Mesenchymal stem cell (in vitro differentiated cells and primary cell): ENCODE data around the gene RNF126.
A peak's percentile ranks its signal among the peaks of the same experiment; 100 is the strongest.

Source experiments
- DNase-seq: peaks from one replicate; pipeline ENCODE4 v3.0.0-alpha.2; 2013
- H2AFZ ChIP-seq: one replicate; pipeline ENCODE4 v1.6.1; 2013; ENCODE audit warnings: low read depth, mild to moderate bottlenecking, control low read depth, inconsistent platforms, low read length, moderate library complexity
- H2AK5ac ChIP-seq: 2 replicates; pipeline ENCODE4 v1.6.1; 2013; ENCODE audit warnings: low read length, moderate library complexity, mild to moderate bottlenecking, inconsistent platforms; ENCODE audit not compliant: severe bottlenecking
- H2BK120ac ChIP-seq: one replicate; pipeline ENCODE4 v1.6.1; 2013; ENCODE audit warnings: low read depth, mild to moderate bottlenecking, inconsistent platforms, low read length, moderate library complexity
- H2BK12ac ChIP-seq, 2 experiments: one replicate each; pipeline ENCODE4 v1.6.1; 2013; ENCODE audit warnings: inconsistent platforms in 2 of 2, low read length in 2 of 2, mild to moderate bottlenecking in 2 of 2, moderate library complexity in 2 of 2, control low read depth in 1 of 2
- H2BK15ac ChIP-seq: one replicate; pipeline ENCODE4 v1.6.1; 2013; ENCODE audit warnings: mild to moderate bottlenecking, low read depth, inconsistent platforms; ENCODE audit not compliant: poor library complexity, severe bottlenecking
- H2BK5ac ChIP-seq: 2 replicates; pipeline ENCODE4 v1.6.1; 2013; ENCODE audit warnings: low read depth, mild to moderate bottlenecking, low read length, control low read depth, inconsistent platforms; ENCODE audit not compliant: poor library complexity, severe bottlenecking
- H3K14ac ChIP-seq, 2 experiments: one replicate each; pipeline ENCODE4 v1.6.1; 2013; ENCODE audit warnings: inconsistent platforms in 2 of 2, low read length in 2 of 2, control low read depth in 1 of 2, mild to moderate bottlenecking in 1 of 2, moderate library complexity in 1 of 2
- H3K18ac ChIP-seq, 2 experiments: one replicate each; pipeline ENCODE4 v1.6.1; 2013; ENCODE audit warnings: inconsistent platforms in 2 of 2, low read length in 2 of 2, control low read depth in 1 of 2, low read depth in 1 of 2, mild to moderate bottlenecking in 1 of 2
- H3K23ac ChIP-seq, 2 experiments: one replicate each; pipeline ENCODE4 v1.6.1; 2013; ENCODE audit warnings: inconsistent platforms in 2 of 2, low read length in 2 of 2, mild to moderate bottlenecking in 2 of 2, moderate library complexity in 2 of 2, control low read depth in 1 of 2
- H3K27ac ChIP-seq: 2 replicates; pipeline ENCODE4 v1.5.1; 2013; ENCODE audit warnings: mild to moderate bottlenecking, moderate library complexity, low read length, control low read depth, inconsistent platforms; ENCODE audit not compliant: poor library complexity, severe bottlenecking
- H3K27me3 ChIP-seq, 2 experiments: 2 replicates each; pipeline versions ENCODE4 v1.6.1 to v1.7.0; 2013; ENCODE audit warnings: low read length in 2 of 2, mild to moderate bottlenecking in 2 of 2, moderate library complexity in 2 of 2, control low read depth in 1 of 2, inconsistent platforms in 1 of 2; ENCODE audit not compliant: control insufficient read depth in 1 of 2, insufficient read depth in 1 of 2
- H3K36me3 ChIP-seq, 2 experiments: 2 replicates each; pipeline versions ENCODE4 v1.6.1 to v1.7.0; 2013; ENCODE audit warnings: low read length in 2 of 2, control low read depth in 1 of 2, inconsistent platforms in 1 of 2, low read depth in 1 of 2, mild to moderate bottlenecking in 1 of 2; ENCODE audit not compliant: insufficient read depth in 2 of 2, control insufficient read depth in 1 of 2
- H3K4ac ChIP-seq, 2 experiments: one replicate each; pipeline ENCODE4 v1.6.1; 2013; ENCODE audit warnings: inconsistent platforms in 2 of 2, low read length in 2 of 2, mild to moderate bottlenecking in 2 of 2, moderate library complexity in 2 of 2, control low read depth in 1 of 2, low read depth in 1 of 2
- H3K4me1 ChIP-seq: 2 replicates; pipeline ENCODE4 v1.6.1; 2013; ENCODE audit warnings: low read depth, low read length, control low read depth; ENCODE audit not compliant: control insufficient read depth, insufficient read depth
- H3K4me2 ChIP-seq: 2 replicates; pipeline ENCODE4 v1.6.1; 2013; ENCODE audit warnings: low read length, mild to moderate bottlenecking, inconsistent platforms; ENCODE audit not compliant: poor library complexity, severe bottlenecking
- H3K4me3 ChIP-seq, 2 experiments: 2 replicates each; pipeline versions ENCODE4 v1.5.1 to v1.7.0; 2013; ENCODE audit warnings: low read length in 2 of 2, mild to moderate bottlenecking in 2 of 2, control low read depth in 1 of 2, low read depth in 1 of 2; ENCODE audit not compliant: insufficient read depth in 1 of 2
- H3K79me1 ChIP-seq: replicated peaks from 2 replicates; pipeline ENCODE4 v1.6.1; 2013; ENCODE audit warnings: mild to moderate bottlenecking, control low read depth, low read length, inconsistent platforms; ENCODE audit not compliant: poor library complexity, severe bottlenecking
- H3K9ac ChIP-seq: 2 replicates; pipeline ENCODE4 v1.7.0; 2013; ENCODE audit warnings: mild to moderate bottlenecking, low read length, moderate library complexity
- H3K9me3 ChIP-seq: 2 replicates; pipeline ENCODE4 v1.7.0; 2013; ENCODE audit warnings: mild to moderate bottlenecking, low read length; ENCODE audit not compliant: control insufficient read depth
- H4K8ac ChIP-seq: one replicate; pipeline ENCODE4 v1.6.1; 2013; ENCODE audit warnings: inconsistent platforms, mild to moderate bottlenecking, low read length, moderate library complexity
- H4K91ac ChIP-seq: one replicate; pipeline ENCODE4 v1.6.1; 2013; ENCODE audit warnings: mild to moderate bottlenecking, low read length, inconsistent platforms
- WGBS: methylation state at CpG from one replicate; pipeline ENCODE4 v1.1.7; 2013; ENCODE audit warnings: mixed read lengths; 5-methylcytosine and 5-hydroxymethylcytosine counted together

RNF126 gene

GRCh38 chr19:625257-625656 is 37.8 kb downstream of the RNF126 start:
- 96% methylated on average over 4 of the region's 5 CpGs for WGBS
- Histone ChIP-seq H3K4me3 (no peak overlapping the region), H3K9ac (no peak overlapping the region), H3K4ac (no peak overlapping the region), H2AK5ac (no peak overlapping the region), H3K4me2 (no peak overlapping the region), H4K91ac (peak overlapping the region; percentile 44), H4K8ac (no peak overlapping the region), H3K79me1 (peaks cover 19% of the 10 kb centered on the region), H3K36me3 (peaks cover 35 to 64% of the 10 kb centered on the region in 2 experiments), H2BK12ac (no peak overlapping the region), H3K18ac (no peak overlapping the region), H2BK120ac (no peak overlapping the region), H3K4me1 (peaks cover 34% of the 10 kb centered on the region), H2AFZ (no peak overlapping the region), H3K27me3 (no peaks in the 10 kb centered on the region), H3K27ac (no peak overlapping the region), H3K14ac (no peak overlapping the region), H3K9me3 (no peaks in the 10 kb centered on the region), H2BK5ac (no peak overlapping the region), H3K23ac (no peak overlapping the region), H2BK15ac (no peak overlapping the region)
- DNase-seq: no peak

GRCh38 chr19:624433-625109 is 38.4 kb downstream of the RNF126 start:
- Histone ChIP-seq H3K14ac (no peak overlapping the region), H4K8ac (no peak overlapping the region), H4K91ac (no peak overlapping the region), H2AK5ac (peak overlapping the region; percentile 7), H3K4ac (no peak overlapping the region), H3K4me2 (peak overlapping the region; percentile 37), H3K36me3 (peaks cover 32 to 65% of the 10 kb centered on the region in 2 experiments), H2BK120ac (no peak overlapping the region), H2BK12ac (no peak overlapping the region), H3K79me1 (peaks cover 20% of the 10 kb centered on the region), H3K27me3 (no peaks in the 10 kb centered on the region), H3K27ac (peak overlapping the region; percentile 12), H3K9ac (no peak overlapping the region), H3K4me1 (peaks cover 29% of the 10 kb centered on the region), H2BK5ac (no peak overlapping the region), H3K9me3 (no peaks in the 10 kb centered on the region), H3K4me3 (no peak overlapping the region), H3K18ac (no peak overlapping the region), H2BK15ac (no peak overlapping the region), H3K23ac (no peak overlapping the region), H2AFZ (no peak overlapping the region)
- DNase-seq: no peak
- 95% methylated on average over 24 of the region's 24 CpGs for WGBS

GRCh38 chr19:623974-624373 is 39.0 kb downstream of the RNF126 start:
- Histone ChIP-seq H3K9ac (no peak overlapping the region), H2BK5ac (no peak overlapping the region), H3K36me3 (peaks cover 36 to 66% of the 10 kb centered on the region in 2 experiments), H3K4me3 (no peak overlapping the region), H3K79me1 (peaks cover 20% of the 10 kb centered on the region), H3K14ac (no peak overlapping the region), H3K27ac (peak overlapping the region; percentile 72), H3K23ac (no peak overlapping the region), H3K9me3 (no peaks in the 10 kb centered on the region), H4K91ac (no peak overlapping the region), H4K8ac (no peak overlapping the region), H2BK120ac (no peak overlapping the region), H2BK12ac (no peak overlapping the region), H3K4me2 (peak overlapping the region; percentile 37), H3K4me1 (peaks cover 26% of the 10 kb centered on the region), H2AFZ (no peak overlapping the region), H2AK5ac (no peak overlapping the region), H2BK15ac (no peak overlapping the region), H3K18ac (no peak overlapping the region), H3K27me3 (no peaks in the 10 kb centered on the region), H3K4ac (no peak overlapping the region)
- peak; percentile 83 for DNase-seq
- WGBS: 63% methylated on average over 24 of the region's 24 CpGs

- H3K18ac ChIP-seq: no peak overlapping the region
- H4K91ac ChIP-seq: peak overlapping the region; percentile 18
- peaks cover 36 to 68% of the 10 kb centered on the region in 2 experiments for H3K36me3 ChIP-seq
- H3K27me3 ChIP-seq: no peaks in the 10 kb centered on the region
- no peak overlapping the region for H3K14ac ChIP-seq
- H3K9me3 ChIP-seq: no peaks in the 10 kb centered on the region
- peak overlapping the region; percentile 72 for H3K27ac ChIP-seq
- no peak overlapping the region for H2BK5ac ChIP-seq
- no peak overlapping the region for H2AFZ ChIP-seq
- H2BK15ac ChIP-seq: no peak overlapping the region
- peaks cover 26% of the 10 kb centered on the region for H3K4me1 ChIP-seq
- H3K4me2 ChIP-seq: peak overlapping the region; percentile 2
- H2BK12ac ChIP-seq: no peak overlapping the region
- H3K9ac ChIP-seq: no peak overlapping the region
- 95% methylated on average over 44 of the region's 44 CpGs for WGBS
- no peak overlapping the region for H3K4ac ChIP-seq
- no peak overlapping the region for H4K8ac ChIP-seq
- H3K79me1 ChIP-seq: peaks cover 19% of the 10 kb centered on the region
- no peak overlapping the region for H3K23ac ChIP-seq
- H3K4me3 ChIP-seq: no peak overlapping the region
- no peak overlapping the region for H2AK5ac ChIP-seq
- no peak for DNase-seq
- H2BK120ac ChIP-seq: no peak overlapping the region
Observed at GRCh38 chr19:623175-623916, 39.7 kb downstream of the RNF126 start.
